ENCODE data around the gene DNAJC6. TPM values are rescaled to one million over a fixed set of nuclear protein-coding genes. Genes with fewer than 3 reads are reported as not detected.
"Not testable (repeated sequence)": the region's sequence is repeated elsewhere in the genome, so short reads cannot be mapped to it uniquely, and the experiment has no call there.

Gene DNAJC6
- total RNA-seq, 1 donor from 2014 or later: 2.0 TPM

- DNase-seq: no peak
- intact Hi-C loops (cut with DNase I): no loop called here
- ATAC-seq (ENCODE audit: poor library complexity): no peak
These were observed 132.1 kb downstream of the DNAJC6 start for GRCh38 chr1:65441464-65441863.

- ATAC-seq (ENCODE audit: poor library complexity): no peak
- DNase-seq: no peak
- intact Hi-C loops (cut with DNase I): no loop called here
These were observed 133.1 kb downstream of the DNAJC6 start for GRCh38 chr1:65442442-65442841.

GRCh38 chr1:65443647-65444046 lies 134.3 kb downstream of the DNAJC6 start:
- intact Hi-C loops (cut with DNase I): no loop called here
- ATAC-seq (ENCODE audit: poor library complexity): no peak
- DNase-seq: no peak

- intact Hi-C loops (cut with DNase I): no loop called here
- DNase-seq (no peak), ATAC-seq (ENCODE audit: poor library complexity) (no peak)
These were observed 134.8 kb downstream of the DNAJC6 start for GRCh38 chr1:65444128-65444640.

- ATAC-seq (ENCODE audit: poor library complexity) (no peak), DNase-seq (no peak)
- intact Hi-C loops (cut with DNase I): no loop called here
These were observed 136.5 kb downstream of the DNAJC6 start for GRCh38 chr1:65445837-65446236.

- intact Hi-C loops (cut with DNase I): no loop called here
- DNase-seq (no peak), ATAC-seq (ENCODE audit: poor library complexity) (no peak)
These were observed 140.0 kb downstream of the DNAJC6 start for GRCh38 chr1:65449214-65449823.

GRCh38 chr1:65455678-65456077 lies 146.3 kb downstream of the DNAJC6 start:
- DNase-seq; ATAC-seq (ENCODE audit: poor library complexity); intact Hi-C loops (cut with DNase I): not testable (repeated sequence)

- no peak for DNase-seq
- intact Hi-C loops (cut with DNase I): no loop called here
- no peak for ATAC-seq (ENCODE audit: poor library complexity)
These were observed 147.1 kb downstream of the DNAJC6 start for GRCh38 chr1:65456481-65456880.

- ATAC-seq (ENCODE audit: poor library complexity) (no peak), DNase-seq (no peak)
- intact Hi-C loops (cut with DNase I): no loop called here
These were observed 148.5 kb downstream of the DNAJC6 start for GRCh38 chr1:65457868-65458267.

- intact Hi-C loops (cut with DNase I): no loop called here
- DNase-seq (no peak), ATAC-seq (ENCODE audit: poor library complexity) (no peak)
These were observed 149.5 kb downstream of the DNAJC6 start for GRCh38 chr1:65458730-65459396.

- intact Hi-C loops (cut with DNase I): no loop called here
- no peak for DNase-seq
- ATAC-seq (ENCODE audit: poor library complexity): no peak
These were observed 150.0 kb downstream of the DNAJC6 start for GRCh38 chr1:65459397-65459768.

Other genes starting within 250 kb of the DNAJC6 start
- gene AK4, start 161.3 kb upstream of the DNAJC6 start, total RNA-seq: 147 TPM
- 4.3 TPM for gene LEPR, start 111.1 kb downstream of the DNAJC6 start, total RNA-seq
- gene LEPROT, start 111.1 kb downstream of the DNAJC6 start, total RNA-seq: 54.1 TPM

Measured in Right ventricle myocardium superior (tissue), 1 donor.